Cardiac fibroblast (primary cell): ENCODE data around the gene TMEM259.
A peak's percentile ranks its signal among the peaks of the same experiment; 100 is the strongest.

Experiments used
- DNase-seq, 2 donors: peaks; one replicate each; pipeline versions ENCODE4 v3.0.0 to v3.0.0-alpha.2; 2010; ENCODE audit warnings: low read depth in 2 of 2
- H3K4me3 ChIP-seq, 2 donors: replicated peaks in 1 of 2; 1 replicate in 1 of 2; 2 replicates in 1 of 2; pipeline ENCODE4 v1.5.1; 2011; ENCODE audit warnings: low read depth in 2 of 2, low read length in 2 of 2, mild to moderate bottlenecking in 2 of 2, moderate library complexity in 1 of 2
- TF ChIP-seq, protein P1 (sequence below): IDR thresholded peaks from one replicate; pipeline ENCODE4 v1.5.1; 2011; ENCODE audit warnings: low read depth, mild to moderate bottlenecking, low read length, inconsistent platforms

TMEM259 gene

DNA sequence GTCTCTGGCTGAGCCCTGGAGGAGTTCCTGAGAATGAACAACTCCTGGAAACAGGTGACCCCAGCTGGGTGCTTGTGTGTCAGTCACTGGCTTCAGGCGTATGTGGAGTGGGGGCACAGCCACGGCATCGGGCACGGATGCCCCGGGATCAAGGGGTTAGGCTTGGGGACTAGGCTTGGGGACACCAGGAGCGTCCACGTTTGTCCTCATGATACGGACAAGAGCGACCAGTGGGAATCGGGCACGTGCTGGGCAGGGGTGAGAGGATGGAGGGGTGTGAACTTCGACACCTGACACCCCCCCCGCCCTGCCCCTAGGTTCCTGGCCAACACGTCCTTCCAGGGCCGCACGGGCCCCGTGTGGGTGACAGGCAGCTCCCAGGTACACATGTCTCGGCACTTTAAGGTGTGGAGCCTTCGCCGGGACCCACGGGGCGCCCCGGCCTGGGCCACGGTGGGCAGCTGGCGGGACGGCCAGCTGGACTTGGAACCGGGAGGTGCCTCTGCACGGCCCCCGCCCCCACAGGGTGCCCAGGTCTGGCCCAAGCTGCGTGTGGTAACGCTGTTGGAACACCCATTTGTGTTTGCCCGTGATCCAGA is 16.6 kb downstream of the TMEM259 start:
- TF ChIP-seq, protein P1, sequence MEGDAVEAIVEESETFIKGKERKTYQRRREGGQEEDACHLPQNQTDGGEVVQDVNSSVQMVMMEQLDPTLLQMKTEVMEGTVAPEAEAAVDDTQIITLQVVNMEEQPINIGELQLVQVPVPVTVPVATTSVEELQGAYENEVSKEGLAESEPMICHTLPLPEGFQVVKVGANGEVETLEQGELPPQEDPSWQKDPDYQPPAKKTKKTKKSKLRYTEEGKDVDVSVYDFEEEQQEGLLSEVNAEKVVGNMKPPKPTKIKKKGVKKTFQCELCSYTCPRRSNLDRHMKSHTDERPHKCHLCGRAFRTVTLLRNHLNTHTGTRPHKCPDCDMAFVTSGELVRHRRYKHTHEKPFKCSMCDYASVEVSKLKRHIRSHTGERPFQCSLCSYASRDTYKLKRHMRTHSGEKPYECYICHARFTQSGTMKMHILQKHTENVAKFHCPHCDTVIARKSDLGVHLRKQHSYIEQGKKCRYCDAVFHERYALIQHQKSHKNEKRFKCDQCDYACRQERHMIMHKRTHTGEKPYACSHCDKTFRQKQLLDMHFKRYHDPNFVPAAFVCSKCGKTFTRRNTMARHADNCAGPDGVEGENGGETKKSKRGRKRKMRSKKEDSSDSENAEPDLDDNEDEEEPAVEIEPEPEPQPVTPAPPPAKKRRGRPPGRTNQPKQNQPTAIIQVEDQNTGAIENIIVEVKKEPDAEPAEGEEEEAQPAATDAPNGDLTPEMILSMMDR, result no peak
- no peak for DNase-seq
- no peak overlapping the region for H3K4me3 ChIP-seq

DNA sequence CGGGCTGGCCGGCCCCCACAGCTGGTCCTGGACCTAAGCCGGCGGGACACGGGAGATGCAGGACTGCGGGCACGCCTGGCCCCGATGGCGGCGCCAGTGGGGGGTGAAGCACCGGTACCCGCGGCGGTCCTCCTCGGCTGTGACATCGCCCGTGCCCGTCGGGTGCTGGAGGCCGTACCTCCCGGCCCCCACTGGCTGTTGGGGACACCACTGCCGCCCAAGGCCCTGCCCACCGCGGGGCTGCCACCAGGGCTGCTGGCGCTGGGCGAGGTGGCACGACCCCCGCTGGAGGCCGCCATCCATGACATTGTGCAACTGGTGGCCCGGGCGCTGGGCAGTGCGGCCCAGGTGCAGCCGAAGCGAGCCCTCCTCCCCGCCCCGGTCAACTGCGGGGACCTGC is 17.6 kb downstream of the TMEM259 start:
- DNase-seq, result no peak
- no peak overlapping the region for H3K4me3 ChIP-seq
- TF ChIP-seq, protein P1, result no peak

DNA sequence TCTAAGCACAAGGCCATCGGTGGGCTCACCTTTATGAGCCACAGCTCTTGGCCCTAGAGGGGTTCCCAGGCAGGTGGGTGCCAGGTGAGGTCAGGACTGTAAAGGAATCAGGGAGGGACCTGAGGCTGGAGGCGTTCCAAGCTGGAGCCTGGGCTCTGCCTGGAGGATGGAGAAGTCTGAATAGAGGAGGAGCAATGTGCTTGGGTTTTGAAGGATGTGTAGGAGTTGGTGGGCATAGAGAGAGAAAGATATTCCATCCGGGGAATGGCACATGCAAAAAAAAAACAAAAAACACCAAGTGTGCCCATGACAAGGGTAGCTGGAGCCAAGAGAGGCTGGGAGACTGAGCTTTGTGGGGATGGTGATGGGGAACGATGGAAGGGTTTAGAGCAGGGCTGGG is 18.3 kb downstream of the TMEM259 start:
- TF ChIP-seq, protein P1, result no peak
- H3K4me3 ChIP-seq, result no peak overlapping the region
- DNase-seq, result no peak

DNA sequence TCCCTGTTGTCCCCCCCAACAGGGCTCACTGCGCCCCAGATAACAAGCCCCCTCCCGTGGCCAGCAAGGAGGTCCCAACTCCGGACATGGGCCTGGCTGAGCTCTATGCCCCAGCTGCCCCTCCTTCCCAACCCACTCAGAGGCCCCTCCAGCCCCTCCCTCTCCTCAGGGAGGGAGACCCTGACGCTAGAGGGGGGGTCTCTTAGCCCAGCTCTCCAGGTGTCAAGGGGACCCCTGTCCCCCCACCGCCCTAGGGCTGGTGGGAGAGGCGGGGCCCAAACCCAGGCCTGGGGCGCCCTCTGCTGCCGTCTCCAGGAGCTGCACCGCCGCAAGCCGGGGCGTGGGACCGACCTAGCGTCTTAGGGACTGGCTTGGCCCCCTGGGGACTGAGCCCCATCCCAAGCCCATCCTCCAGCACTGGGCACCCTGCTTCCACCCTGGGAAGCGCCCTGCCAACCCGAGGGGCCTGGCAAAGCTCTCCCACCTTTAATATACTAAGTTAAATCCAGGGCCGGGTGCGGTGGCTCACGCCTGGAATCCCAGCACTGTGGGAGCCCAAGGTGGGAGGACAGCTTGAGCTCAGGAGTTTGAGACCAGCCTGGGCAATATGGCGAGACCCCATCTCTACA is 19.3 kb downstream of the TMEM259 start:
- TF ChIP-seq, protein P1, result peak; percentile 87
- DNase-seq, result peak in 1 of 2 donors; percentile 38

DNA sequence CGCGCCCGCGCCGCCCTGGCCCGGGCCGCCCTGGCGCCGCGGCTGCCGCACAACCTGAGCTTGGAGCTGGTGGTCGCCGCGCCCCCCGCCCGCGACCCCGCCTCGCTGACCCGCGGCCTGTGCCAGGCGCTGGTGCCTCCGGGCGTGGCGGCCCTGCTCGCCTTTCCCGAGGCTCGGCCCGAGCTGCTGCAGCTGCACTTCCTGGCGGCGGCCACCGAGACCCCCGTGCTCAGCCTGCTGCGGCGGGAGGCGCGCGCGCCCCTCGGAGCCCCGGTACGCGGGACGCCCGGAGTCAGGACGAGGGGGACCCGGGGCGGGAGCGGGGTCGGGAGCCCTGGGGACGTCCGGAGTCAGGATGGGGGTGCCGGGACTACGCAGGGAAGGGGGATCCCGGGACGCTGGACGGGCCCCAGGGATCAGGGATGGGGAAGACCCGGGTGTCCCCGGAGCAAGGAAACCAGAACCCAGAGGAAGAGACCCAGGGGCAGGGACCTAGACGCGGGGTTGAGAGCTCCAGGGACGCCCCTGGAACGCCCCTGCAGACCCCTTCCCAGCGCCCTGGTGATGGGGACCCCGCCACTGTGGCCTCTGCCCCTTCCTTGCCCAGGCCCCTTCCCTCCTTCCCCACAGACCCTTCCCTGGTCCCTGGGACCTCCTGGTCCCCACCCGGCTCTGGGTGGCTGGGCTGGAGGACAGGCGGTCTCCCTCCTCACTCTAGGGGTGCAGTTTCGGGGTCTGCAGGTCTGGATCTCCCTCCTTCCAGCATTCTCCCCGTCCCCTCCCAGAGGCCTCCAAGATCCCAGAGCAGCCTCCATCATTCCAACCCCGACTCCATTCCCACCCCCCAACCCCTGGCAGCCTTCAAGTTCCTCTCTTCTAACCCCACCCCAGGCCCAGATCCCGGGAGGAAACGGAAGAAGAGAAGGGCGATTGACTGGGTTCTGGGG is 20.1 kb downstream of the TMEM259 start:
- H3K4me3 ChIP-seq, result no peak overlapping the region
- no peak for DNase-seq
- TF ChIP-seq, protein P1, result no peak

More for the DNA sequence above, 19.3 kb downstream of the TMEM259 start:
- H3K4me3 ChIP-seq, result no peak overlapping the region

DNA sequence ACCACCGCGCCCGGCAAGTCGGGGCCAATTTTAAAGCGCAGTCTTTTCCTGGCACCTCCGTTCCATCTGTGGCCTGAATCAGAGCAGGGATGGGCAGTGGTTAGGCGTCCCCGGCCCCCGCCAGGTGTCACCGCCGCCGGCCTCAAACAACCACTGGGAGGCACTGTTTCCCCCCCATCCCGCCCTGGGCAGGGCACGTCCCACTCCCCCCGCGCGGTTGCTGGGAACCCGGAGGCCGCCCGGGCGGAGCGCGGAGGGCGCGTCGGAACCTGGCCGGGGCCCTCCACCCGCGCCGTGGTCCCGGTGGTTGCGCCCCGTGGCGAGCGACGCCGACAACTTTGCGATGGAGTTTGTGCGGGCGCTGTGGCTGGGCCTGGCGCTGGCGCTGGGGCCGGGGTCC is 20.8 kb downstream of the TMEM259 start, which contains the start of gene GRIN3B:
Gene GRIN3B (plus strand): TSS at position 325 of the 400 bp plus-strand sequence. CDS start 19 bp downstream, at position 344.
- DNase-seq, result peak; percentile 52 to 58
- H3K4me3 ChIP-seq, result no peak within 1 kb of the TSS
- TF ChIP-seq, protein P1, result peak; percentile 62
